GM10847 (cell line): ENCODE measurements around the gene DISP3.

Source experiments
- POLR2A ChIP-seq: IDR thresholded peaks from 2 replicates; pipeline ENCODE4 v1.6.1; 2011; ENCODE audit not compliant: insufficient read length; ENCODE audit errors: extremely low read depth

Gene DISP3

DNA sequence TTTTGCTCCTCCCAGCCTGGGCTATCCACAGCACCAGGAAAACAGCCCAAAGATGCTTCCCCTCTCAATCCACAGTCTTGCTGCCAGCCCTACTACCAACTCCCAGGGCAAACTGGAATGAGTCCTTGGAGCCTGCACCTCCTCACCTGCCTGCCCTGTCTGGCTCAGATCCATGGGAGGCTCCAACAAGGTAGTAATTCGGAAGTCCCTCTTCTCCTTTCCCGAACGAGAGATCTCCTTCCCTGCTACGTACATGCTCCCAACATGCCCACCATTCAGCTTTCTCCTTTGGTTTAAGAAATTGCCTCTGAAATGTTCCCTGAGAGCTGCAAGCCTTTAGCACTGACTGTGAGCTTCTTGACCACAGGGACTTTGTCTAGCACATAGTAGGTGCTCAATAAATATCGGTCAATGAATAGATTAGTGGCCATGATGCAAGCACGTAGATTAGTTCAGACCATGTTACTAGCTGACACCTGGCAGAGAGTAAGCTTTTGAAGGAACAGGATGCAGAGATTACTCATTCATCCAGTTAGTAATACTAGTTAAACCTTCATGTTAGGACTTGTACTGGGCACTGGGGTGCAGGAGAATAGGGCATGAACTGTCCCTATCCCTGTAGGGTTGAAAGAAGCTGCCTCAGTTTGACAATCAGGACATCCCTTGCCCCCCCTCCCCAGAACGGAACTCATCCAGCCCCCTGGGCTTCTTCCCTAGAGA, 80.1 kb downstream of the DISP3 start:
- TF ChIP-seq POLR2A = no peak

DNA sequence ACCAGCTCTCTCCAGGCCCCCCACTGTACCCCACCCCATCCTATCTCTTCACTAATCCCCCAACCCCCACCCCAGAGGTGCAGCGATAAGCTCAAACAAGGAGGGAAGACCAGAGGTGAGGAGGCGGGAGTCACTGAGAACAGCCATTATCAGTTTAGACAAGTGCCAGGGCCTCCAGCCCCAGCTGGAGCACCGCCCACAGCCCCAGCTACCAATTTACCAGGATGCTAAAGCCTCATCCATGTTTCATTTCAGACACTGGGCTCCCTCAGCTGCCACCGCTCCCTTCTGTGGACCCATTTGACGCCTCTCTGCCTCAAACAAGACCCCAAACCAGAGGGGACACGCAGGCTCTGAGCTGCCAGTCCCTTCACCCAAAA, 80.6 kb downstream of the DISP3 start:
- TF ChIP-seq POLR2A = no peak

GRCh38 chr1:11560061-11560460, 81.1 kb downstream of the DISP3 start:
- no peak for TF ChIP-seq POLR2A

GRCh38 chr1:11561740-11562139, 82.8 kb downstream of the DISP3 start:
- no peak for TF ChIP-seq POLR2A

- no peak for TF ChIP-seq POLR2A
These were observed 83.7 kb downstream of the DISP3 start for GRCh38 chr1:11562664-11563063.

DNA sequence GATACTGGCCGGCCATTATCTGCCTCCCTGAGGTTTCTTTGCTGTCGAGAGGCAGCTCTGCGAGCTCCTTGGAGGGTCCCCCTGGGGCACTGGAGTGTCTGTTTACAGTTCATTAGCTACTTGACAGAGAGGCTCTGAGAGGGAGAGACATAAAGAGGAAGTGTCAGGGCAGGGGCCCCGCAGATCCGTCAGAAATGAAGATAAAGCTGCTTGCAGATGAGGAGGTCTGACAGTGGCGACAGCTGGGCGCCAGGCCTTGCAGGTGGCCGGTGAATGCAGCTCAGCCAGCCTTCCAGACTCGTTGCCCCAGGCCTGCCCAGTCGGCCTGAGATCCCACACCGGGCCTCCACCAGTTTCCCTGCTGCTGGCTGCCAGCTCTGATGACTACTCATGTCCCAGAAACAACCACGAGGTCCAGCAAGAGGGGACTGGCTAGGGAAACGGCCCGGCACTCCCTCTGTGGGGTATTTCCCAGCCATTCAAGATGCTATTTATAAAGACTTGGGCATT, 84.7 kb downstream of the DISP3 start:
- no peak for TF ChIP-seq POLR2A

- TF ChIP-seq POLR2A = no peak
These were observed 85.3 kb downstream of the DISP3 start for GRCh38 chr1:11564237-11564636.

DNA sequence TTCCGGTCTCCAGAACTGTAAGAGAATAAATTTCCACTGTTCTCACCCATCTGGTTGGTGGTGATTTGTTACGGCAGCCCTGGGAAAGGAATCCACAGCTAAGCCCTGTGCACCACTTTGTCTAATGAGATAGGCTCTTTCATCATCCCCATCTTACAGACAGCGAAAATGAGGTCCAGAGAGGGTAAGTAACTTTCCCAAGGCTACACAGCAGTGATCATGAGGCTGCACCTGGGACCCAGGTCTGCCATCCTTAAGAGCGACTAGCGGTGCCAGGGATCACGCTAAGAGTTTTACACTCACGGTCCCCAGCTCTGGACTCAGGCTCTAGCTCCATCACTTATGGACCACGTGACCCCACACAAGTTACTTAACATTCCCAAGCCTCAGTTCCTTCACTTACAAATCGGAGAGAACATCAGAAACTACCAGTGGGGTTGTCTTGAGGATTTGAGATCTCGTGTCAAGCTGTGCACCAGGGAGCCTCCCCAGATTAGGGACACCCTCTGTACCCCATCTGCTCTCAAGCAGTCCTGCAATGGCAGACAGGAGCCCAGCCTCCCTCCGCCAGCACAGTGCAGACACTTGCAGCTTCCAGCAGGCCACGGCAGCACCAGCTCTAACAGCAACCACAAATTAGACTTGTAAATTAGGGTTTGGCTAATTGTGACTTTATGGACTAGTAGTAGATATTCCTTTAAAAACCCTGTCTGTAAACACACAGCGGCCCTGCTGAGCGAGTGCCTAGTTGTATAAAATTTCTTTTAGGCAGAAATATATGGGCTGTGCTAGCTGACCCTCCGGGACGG, 87.3 kb downstream of the DISP3 start:
- TF ChIP-seq POLR2A = no peak

GRCh38 chr1:11567244-11568065, 88.5 kb downstream of the DISP3 start:
- no peak for TF ChIP-seq POLR2A

GRCh38 chr1:11568687-11569086, 89.7 kb downstream of the DISP3 start:
- TF ChIP-seq POLR2A = no peak

- TF ChIP-seq POLR2A = no peak
These were observed 90.6 kb downstream of the DISP3 start for GRCh38 chr1:11569551-11569950.

DNA sequence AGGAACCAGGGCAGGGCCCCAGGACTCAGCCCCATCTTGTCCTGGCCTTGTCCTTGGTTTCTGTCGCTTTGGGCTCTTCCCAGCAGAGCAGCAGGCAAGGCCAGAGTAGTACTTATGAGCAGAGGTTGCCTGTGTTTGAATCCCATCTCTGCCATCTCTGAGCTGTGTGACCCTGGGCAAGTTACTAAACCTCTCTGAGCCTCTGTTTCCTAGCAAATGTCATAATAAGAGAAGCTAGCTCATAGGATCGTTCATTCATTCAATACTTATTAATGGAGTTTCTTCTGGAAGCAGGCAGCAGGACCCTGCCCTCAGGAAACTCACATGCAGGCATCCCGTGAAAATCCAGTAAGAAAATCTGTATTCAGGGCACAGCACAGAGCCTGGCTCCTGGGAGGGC, 91.0 kb downstream of the DISP3 start:
- TF ChIP-seq POLR2A = no peak

DNA sequence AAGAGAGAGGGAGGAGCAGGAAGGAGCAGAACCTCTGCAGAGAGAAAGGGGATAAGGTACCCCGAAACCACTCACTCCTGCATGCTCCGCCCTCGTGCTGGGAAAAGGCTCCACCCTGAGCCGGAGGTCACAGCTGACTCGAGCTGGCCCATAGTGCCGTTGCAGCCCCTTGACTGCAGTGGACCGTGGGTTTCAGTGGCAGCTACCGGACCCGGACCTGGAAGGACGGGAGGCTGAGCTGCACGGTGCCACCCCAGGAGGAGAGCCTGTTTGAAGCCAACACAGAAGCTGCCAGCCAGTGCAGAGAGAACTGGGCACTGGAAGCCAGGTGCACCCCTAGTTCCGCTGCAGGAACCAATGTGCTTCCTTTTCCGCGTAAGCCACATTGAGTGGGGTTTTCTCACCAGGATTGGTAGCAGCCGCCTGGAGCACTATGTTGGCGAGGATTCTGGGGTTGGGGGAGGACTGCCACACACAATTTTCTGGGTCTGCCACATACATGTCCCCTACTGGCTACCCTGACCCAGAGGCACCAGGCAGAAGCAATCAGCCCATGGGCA, 91.9 kb downstream of the DISP3 start:
- TF ChIP-seq POLR2A = no peak

DNA sequence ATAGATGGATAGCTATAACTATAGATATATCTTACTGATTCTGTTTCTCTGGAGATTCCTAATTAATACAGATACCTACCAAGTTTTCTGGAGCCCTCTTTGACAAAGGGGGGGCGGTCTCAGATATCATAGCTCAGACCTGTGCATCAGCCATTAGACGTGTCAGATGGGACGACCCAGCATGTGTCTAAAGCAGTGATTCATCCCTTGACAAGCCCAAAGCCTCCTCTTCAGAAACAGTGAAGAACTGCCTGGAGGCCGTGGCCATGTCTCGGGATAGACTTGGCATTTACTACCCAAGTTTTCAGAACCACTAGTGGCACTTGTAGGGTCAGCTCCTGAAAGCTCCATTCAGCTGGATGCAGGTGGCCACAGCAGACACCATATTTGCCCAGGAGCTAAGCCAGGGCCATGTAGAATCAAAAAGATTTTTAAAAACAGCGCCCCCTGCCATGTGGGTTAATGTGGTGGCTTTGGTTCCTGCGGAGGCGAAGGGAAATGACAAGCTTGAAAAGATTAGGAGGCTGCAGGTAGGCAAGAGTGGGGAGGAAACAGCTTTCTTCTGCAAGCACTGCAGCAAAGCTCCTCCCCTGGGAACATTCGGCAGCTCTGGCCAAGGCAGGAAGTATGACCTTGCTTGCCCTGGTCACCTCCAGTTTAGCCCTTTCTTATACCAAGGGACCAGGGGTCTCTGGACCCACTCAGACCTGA, 93.1 kb downstream of the DISP3 start:
- TF ChIP-seq POLR2A = no peak
